NB4 (cell line): ENCODE measurements around the gene RECQL.
"Not testable (repeated sequence)": the region's sequence is repeated elsewhere in the genome, so short reads cannot be mapped to it uniquely, and the experiment has no call there.

Source experiments
- MYC ChIP-seq: IDR thresholded peaks from 2 replicates; pipeline ENCODE4 v1.6.1; 2011; ENCODE audit warnings: low read depth, low read length
- POLR2A ChIP-seq: IDR thresholded peaks from 2 replicates; pipeline ENCODE4 v1.6.1; 2011; ENCODE audit warnings: mild to moderate bottlenecking; ENCODE audit not compliant: insufficient read length; ENCODE audit errors: extremely low read depth
- TF ChIP-seq, protein P1 (sequence below): IDR thresholded peaks from one replicate; pipeline ENCODE4 v1.5.1; 2012; ENCODE audit warnings: low read depth, low read length
- TF ChIP-seq, protein P2 (sequence below): IDR thresholded peaks from 2 replicates; pipeline ENCODE4 v1.6.1; 2011; ENCODE audit warnings: low read depth, low read length

DNA sequence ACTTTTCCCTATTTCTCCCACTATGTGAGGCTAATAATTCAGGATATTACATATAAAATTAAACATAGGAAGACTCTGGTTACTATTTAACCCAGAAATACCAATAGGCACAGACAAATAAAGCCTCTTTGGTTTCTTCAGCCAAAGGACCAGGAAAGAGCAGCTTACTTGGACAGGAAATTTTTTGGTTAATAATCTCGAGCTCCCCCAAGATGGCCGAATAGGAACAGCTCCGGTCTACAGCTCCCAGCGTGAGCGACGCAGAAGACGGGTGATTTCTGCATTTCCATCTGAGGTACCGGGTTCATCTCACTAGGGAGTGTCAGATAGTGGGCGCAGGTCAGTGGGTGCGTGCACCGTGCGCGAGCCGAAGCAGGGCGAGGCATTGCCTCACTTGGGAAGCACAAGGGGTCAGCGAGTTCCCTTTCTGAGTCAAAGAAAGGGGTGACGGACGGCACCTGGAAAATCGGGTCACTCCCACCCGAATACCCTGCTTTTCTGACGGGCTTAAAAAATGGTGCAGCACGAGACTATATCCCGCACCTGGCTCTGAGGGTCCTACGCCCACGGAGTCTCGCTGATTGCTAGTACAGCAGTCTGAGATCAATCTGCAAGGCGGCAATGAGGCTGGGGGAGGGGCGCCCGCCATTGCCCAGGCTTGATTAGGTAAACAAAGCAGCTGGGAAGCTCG lies 82.3 kb downstream of the RECQL start:
- TF ChIP-seq, protein P1, sequence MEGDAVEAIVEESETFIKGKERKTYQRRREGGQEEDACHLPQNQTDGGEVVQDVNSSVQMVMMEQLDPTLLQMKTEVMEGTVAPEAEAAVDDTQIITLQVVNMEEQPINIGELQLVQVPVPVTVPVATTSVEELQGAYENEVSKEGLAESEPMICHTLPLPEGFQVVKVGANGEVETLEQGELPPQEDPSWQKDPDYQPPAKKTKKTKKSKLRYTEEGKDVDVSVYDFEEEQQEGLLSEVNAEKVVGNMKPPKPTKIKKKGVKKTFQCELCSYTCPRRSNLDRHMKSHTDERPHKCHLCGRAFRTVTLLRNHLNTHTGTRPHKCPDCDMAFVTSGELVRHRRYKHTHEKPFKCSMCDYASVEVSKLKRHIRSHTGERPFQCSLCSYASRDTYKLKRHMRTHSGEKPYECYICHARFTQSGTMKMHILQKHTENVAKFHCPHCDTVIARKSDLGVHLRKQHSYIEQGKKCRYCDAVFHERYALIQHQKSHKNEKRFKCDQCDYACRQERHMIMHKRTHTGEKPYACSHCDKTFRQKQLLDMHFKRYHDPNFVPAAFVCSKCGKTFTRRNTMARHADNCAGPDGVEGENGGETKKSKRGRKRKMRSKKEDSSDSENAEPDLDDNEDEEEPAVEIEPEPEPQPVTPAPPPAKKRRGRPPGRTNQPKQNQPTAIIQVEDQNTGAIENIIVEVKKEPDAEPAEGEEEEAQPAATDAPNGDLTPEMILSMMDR = not testable (repeated sequence)
- not testable (repeated sequence) for TF ChIP-seq POLR2A, MYC
- TF ChIP-seq, protein P2, sequence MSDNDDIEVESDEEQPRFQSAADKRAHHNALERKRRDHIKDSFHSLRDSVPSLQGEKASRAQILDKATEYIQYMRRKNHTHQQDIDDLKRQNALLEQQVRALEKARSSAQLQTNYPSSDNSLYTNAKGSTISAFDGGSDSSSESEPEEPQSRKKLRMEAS = not testable (repeated sequence)
